Activated T-helper 17 cell treated with anti-CD3 and anti-CD28 coated beads, Interleukin-2, amount 50 U/mL, for 72 hours (primary cell): ENCODE measurements around the gene SRC. TPM values are rescaled to one million over a fixed set of nuclear protein-coding genes. Genes with fewer than 3 reads are reported as not detected.

Experiments used
- ATAC-seq: fragments of 150-1000 bp; cut with Tn5 transposase; replicated peaks from 2 replicates; pipeline ENCODE4 v1.10.0; 2021; ENCODE audit warnings: mild to moderate bottlenecking, moderate library complexity
- H3K27ac Mint-ChIP-seq: one replicate; pipeline ENCODE4 v1.8.0; 2022; ENCODE audit warnings: mixed read lengths
- H3K27me3 Mint-ChIP-seq: one replicate; pipeline ENCODE4 v1.8.0; 2022; ENCODE audit warnings: mixed read lengths
- H3K36me3 Mint-ChIP-seq: one replicate; pipeline ENCODE4 v1.8.0; 2022; ENCODE audit warnings: low read depth, mild to moderate bottlenecking, mixed read lengths
- H3K4me1 Mint-ChIP-seq: one replicate; pipeline ENCODE4 v1.8.0; 2022; ENCODE audit warnings: mixed read lengths
- H3K4me3 Mint-ChIP-seq: one replicate; pipeline ENCODE4 v1.8.0; 2022; ENCODE audit warnings: mild to moderate bottlenecking, mixed read lengths
- H3K9me3 Mint-ChIP-seq: one replicate; pipeline ENCODE4 v1.8.0; 2022; ENCODE audit warnings: mixed read lengths
- total RNA-seq, 2 donors: library from RNA; stranded (reverse); gene quantifications; one replicate each; pipeline ENCODE4 v1.2.3, GENCODE V29; 2022

The SRC gene
- 1 to 10 TPM; 5.1 to 6.4 TPM for total RNA-seq

DNA sequence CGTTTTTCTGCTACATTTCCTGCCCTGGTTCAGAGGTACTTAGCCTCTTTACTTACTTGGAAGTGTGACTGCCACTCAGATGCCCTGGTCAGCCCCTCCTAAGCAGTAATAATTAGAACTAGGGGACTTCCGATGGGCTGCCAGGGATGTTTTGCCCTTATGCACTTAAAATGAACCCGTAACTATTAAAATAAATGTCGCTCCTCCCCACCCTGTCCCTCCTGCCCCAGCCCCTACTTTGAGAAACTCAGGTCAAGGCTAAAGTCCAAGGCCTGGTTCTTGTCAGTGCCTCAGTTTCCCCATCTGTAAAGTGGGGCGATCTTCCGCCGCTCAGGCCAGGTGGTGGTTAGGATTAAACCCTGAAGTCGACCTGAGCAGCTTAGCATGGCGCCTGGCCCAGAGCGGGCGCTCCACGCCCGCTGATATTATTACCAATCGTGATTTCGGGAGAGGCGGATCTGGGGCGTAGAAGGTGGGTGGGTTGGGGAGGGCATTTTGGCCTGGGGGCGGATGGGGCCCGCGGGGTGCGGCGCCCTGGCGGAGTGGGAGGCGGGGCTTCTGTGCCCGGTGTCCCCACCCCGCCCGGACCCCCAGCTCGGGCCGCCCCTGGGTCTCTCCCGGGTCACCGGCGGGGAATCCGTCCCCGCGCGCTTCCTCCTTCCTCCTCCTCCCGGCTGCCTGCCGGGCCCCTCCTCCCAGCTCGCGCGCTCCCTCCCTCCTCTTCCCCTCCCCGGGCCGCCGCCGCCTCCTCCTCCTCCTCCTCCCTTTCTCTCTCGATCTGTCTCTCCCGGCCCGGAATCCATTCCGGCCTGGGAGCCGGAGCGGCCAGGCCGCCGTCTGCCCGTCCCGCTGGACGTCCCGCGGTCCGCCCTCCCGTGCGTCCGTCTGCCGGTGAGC lies at the start of gene SRC:
SRC (plus strand) TSS at position 802 of the 897 bp plus-strand sequence. CDS start 38,014 bp downstream, outside the sequence.
- ATAC-seq, result peak; percentile 69
- no peaks in the 10 kb centered on the region for H3K36me3 Mint-ChIP-seq
- peak within 1 kb of the TSS; percentile 78 for H3K27ac Mint-ChIP-seq
- H3K27me3 Mint-ChIP-seq, result no peaks in the 10 kb centered on the region
- peak within 1 kb of the TSS; percentile 76 for H3K4me3 Mint-ChIP-seq
- no peaks in the 10 kb centered on the region for H3K4me1 Mint-ChIP-seq
- H3K9me3 Mint-ChIP-seq, result no peaks in the 10 kb centered on the region

- Mint-ChIP-seq H3K36me3 (peaks cover 63% of the 10 kb centered on the region), H3K4me1 (peaks cover 42% of the 10 kb centered on the region), H3K9me3 (no peaks in the 10 kb centered on the region), H3K27ac (no peak overlapping the region), H3K4me3 (no peak overlapping the region), H3K27me3 (no peaks in the 10 kb centered on the region)
- no peak for ATAC-seq
Observed at GRCh38 chr20:37296371-37296770, 49.6 kb upstream of the SRC start.

DNA sequence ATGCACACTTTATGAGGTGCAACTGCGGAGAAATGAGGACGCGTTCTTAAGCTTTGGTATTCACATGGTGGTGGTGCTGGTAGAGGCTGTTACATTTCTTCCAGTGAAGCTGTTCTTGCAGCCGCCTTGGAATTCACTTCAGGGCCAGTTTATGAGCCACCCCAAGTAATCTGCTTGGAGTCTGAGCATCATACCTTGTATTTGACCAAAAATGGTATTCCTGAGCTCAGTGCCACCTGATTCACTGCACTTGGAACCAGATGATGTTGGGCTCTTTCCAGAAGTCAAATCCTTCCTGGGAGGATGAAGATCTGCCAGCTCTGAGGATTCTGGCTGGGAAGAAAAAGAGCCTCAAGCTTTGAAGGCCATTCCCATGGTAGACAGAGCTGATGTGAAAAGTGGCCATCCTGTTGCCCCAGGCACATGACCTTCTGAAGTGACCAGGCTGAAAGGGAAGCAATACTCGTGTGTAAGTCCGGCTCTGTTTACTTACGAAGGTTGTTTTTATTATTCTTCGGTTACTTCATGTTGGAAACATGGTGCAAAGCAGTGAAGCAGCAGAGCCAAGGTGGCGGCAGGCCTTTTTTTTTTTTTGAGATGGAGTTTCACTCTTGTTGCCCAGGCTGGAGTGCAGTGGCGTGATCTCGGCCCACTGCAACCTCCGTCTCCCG lies 48.7 kb upstream of the SRC start:
- no peaks in the 10 kb centered on the region for H3K9me3 Mint-ChIP-seq
- H3K4me3 Mint-ChIP-seq, result no peak overlapping the region
- H3K4me1 Mint-ChIP-seq, result peaks cover 44% of the 10 kb centered on the region
- no peak overlapping the region for H3K27ac Mint-ChIP-seq
- H3K27me3 Mint-ChIP-seq, result no peaks in the 10 kb centered on the region
- peaks cover 63% of the 10 kb centered on the region for H3K36me3 Mint-ChIP-seq
- ATAC-seq, result no peak

GRCh38 chr20:37298190-37298939 lies 47.6 kb upstream of the SRC start:
- Mint-ChIP-seq H3K36me3 (peaks cover 66% of the 10 kb centered on the region), H3K27me3 (no peaks in the 10 kb centered on the region), H3K27ac (no peak overlapping the region), H3K4me1 (peaks cover 38% of the 10 kb centered on the region), H3K9me3 (no peaks in the 10 kb centered on the region), H3K4me3 (no peak overlapping the region)
- ATAC-seq, result no peak

DNA sequence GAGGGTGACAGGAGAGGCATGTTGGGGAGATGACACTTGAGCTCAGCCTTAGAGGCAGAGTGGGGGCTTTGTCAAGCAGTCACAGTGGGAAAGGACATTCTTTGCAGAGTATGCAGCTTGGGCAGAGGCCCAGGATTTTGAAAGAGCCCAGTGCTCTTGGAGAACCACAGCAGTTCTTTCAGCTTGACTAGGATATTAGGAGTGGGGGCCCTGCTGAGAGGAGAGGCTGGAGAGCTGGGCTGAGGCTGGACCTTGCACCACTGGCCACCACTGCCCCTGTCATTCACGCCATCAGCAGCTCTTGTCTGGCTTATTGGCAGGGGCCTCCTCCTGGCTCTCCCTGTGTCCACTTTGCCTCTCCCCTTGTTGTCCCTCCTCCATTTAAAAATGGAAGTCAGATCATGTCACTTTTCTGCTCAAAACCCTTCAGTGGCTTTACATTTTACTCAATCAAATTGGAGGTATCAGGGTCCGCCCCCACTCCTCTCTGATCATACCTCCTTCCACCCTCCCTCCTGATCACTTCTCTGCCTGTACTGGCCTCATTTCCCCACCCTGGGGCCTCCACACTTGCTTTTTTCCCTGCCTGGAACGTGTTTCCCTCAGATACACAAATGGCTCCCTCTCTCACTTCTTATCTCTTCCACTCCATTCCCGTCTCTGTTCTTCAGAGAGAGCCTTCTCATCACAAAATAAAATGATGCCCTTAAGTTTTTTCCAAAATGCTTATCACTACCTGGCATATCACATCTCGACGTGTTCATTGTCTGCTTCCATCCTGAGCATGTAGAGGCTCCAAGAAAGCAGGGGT lies 46.0 kb upstream of the SRC start:
- Mint-ChIP-seq H3K4me3 (no peak overlapping the region), H3K9me3 (no peaks in the 10 kb centered on the region), H3K27me3 (no peaks in the 10 kb centered on the region), H3K4me1 (peaks cover 27% of the 10 kb centered on the region), H3K36me3 (peaks cover 76% of the 10 kb centered on the region), H3K27ac (peak overlapping the region; percentile 23)
- ATAC-seq, result no peak

DNA sequence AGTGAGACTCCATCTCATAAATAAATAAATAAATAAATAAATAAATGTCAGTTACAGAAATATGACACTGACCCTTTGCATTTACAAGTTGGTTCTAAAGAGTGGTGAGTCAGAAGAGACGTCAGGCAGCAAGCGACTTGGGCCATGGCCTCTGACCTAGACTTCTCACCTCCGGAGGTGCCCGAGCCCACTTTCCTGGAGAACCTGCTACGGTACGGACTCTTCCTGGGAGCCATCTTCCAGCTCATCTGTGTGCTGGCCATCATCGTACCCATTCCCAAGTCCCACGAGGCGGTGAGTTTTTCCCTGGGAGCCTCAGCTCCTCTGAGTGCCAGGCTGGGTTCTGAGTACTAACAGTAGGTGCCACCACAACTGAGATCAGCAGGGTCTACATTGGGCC lies 44.8 kb upstream of the SRC start:
- Mint-ChIP-seq H3K36me3 (peaks cover 84% of the 10 kb centered on the region), H3K27me3 (no peaks in the 10 kb centered on the region)
- ATAC-seq, result no peak

GRCh38 chr20:37301558-37301957 lies 44.4 kb upstream of the SRC start:
- H3K27ac Mint-ChIP-seq, result no peak overlapping the region
- H3K4me1 Mint-ChIP-seq, result peaks cover 19% of the 10 kb centered on the region
- H3K27me3 Mint-ChIP-seq, result no peaks in the 10 kb centered on the region
- peaks cover 84% of the 10 kb centered on the region for H3K36me3 Mint-ChIP-seq
- no peak for ATAC-seq
- H3K9me3 Mint-ChIP-seq, result no peaks in the 10 kb centered on the region
- no peak overlapping the region for H3K4me3 Mint-ChIP-seq

More for the DNA sequence above, 44.8 kb upstream of the SRC start:
- Mint-ChIP-seq H3K9me3 (no peaks in the 10 kb centered on the region), H3K4me3 (no peak overlapping the region), H3K27ac (no peak overlapping the region), H3K4me1 (peaks cover 19% of the 10 kb centered on the region)

- ATAC-seq, result no peak
- H3K27me3 Mint-ChIP-seq, result no peaks in the 10 kb centered on the region
- H3K4me1 Mint-ChIP-seq, result peaks cover 15% of the 10 kb centered on the region
- H3K4me3 Mint-ChIP-seq, result no peak overlapping the region
- H3K36me3 Mint-ChIP-seq, result peaks cover 73% of the 10 kb centered on the region
- H3K9me3 Mint-ChIP-seq, result no peaks in the 10 kb centered on the region
- no peak overlapping the region for H3K27ac Mint-ChIP-seq
Observed at GRCh38 chr20:37302981-37303380, 43.0 kb upstream of the SRC start.

DNA sequence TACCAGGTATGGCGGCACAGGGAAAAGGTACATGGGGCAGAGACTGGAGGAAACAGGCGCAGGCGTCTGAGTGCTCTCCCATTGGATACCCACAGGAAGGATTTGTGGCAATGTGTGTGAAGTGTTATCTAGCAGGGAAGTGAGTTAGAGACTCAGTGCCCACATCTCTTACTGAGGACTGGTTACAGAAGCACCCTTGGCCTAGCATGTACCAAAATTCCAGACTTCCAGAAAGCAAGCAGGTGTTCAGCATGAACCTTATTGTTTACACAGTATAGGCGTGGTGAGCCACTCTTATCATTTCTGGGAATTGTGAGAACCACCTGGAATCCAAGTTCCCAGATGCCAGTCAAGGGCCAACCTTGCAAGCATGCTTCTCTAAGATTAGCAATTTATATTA lies 42.3 kb upstream of the SRC start:
- ATAC-seq, result no peak
- H3K27me3 Mint-ChIP-seq, result no peaks in the 10 kb centered on the region
- H3K4me1 Mint-ChIP-seq, result peaks cover 18% of the 10 kb centered on the region
- H3K27ac Mint-ChIP-seq, result no peak overlapping the region
- peaks cover 67% of the 10 kb centered on the region for H3K36me3 Mint-ChIP-seq
- H3K9me3 Mint-ChIP-seq, result no peaks in the 10 kb centered on the region
- H3K4me3 Mint-ChIP-seq, result no peak overlapping the region

DNA sequence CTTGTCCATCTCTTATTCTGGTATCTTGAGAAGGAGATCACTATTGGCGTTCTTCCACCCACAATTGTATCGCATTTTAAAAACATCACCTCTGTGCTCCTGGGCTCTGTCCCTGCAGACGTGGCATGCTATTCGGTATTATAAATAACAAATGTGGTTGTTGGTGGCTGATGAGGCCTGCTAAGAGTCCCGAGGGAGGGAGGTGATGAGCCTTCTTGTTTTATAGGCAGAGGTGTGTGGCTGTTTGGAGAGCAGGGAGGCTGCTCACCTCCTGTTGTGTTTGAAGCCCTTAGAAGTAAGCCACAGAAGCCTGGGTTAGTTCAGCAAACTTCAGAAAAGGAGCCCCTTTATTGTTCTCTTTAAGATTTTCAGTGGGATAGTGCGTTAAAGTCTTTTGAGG lies 40.9 kb upstream of the SRC start:
- peak overlapping the region; percentile 47 for H3K27ac Mint-ChIP-seq
- H3K9me3 Mint-ChIP-seq, result no peaks in the 10 kb centered on the region
- H3K27me3 Mint-ChIP-seq, result no peaks in the 10 kb centered on the region
- ATAC-seq, result no peak
- H3K4me3 Mint-ChIP-seq, result no peak overlapping the region
- peaks cover 20% of the 10 kb centered on the region for H3K4me1 Mint-ChIP-seq
- H3K36me3 Mint-ChIP-seq, result peaks cover 62% of the 10 kb centered on the region

- no peak overlapping the region for H3K4me3 Mint-ChIP-seq
- H3K4me1 Mint-ChIP-seq, result peaks cover 16% of the 10 kb centered on the region
- no peaks in the 10 kb centered on the region for H3K9me3 Mint-ChIP-seq
- H3K36me3 Mint-ChIP-seq, result peaks cover 62% of the 10 kb centered on the region
- H3K27me3 Mint-ChIP-seq, result no peaks in the 10 kb centered on the region
- H3K27ac Mint-ChIP-seq, result peak overlapping the region; percentile 47
- no peak for ATAC-seq
Observed at GRCh38 chr20:37305839-37306238, 40.1 kb upstream of the SRC start.

- peaks cover 45% of the 10 kb centered on the region for H3K36me3 Mint-ChIP-seq
- ATAC-seq, result peak; percentile 100
- peak overlapping the region; percentile 52 for H3K4me3 Mint-ChIP-seq
- H3K9me3 Mint-ChIP-seq, result no peaks in the 10 kb centered on the region
- H3K27me3 Mint-ChIP-seq, result no peaks in the 10 kb centered on the region
- peaks cover 8% of the 10 kb centered on the region for H3K4me1 Mint-ChIP-seq
- peak overlapping the region; percentile 87 for H3K27ac Mint-ChIP-seq
Observed at GRCh38 chr20:37308086-37309050, 37.6 kb upstream of the SRC start.

- Mint-ChIP-seq H3K36me3 (peaks cover 38% of the 10 kb centered on the region), H3K9me3 (no peaks in the 10 kb centered on the region), H3K4me3 (peak overlapping the region; percentile 52), H3K27ac (peak overlapping the region; percentile 87), H3K27me3 (no peaks in the 10 kb centered on the region), H3K4me1 (peaks cover 8% of the 10 kb centered on the region)
- ATAC-seq, result no peak
Observed at GRCh38 chr20:37309290-37309689, 36.6 kb upstream of the SRC start.
